ENCODE data around the gene EXD2.
"Not testable (repeated sequence)": the region's sequence is repeated elsewhere in the genome, so short reads cannot be mapped to it uniquely, and the experiment has no call there.

Gene EXD2, protein sequence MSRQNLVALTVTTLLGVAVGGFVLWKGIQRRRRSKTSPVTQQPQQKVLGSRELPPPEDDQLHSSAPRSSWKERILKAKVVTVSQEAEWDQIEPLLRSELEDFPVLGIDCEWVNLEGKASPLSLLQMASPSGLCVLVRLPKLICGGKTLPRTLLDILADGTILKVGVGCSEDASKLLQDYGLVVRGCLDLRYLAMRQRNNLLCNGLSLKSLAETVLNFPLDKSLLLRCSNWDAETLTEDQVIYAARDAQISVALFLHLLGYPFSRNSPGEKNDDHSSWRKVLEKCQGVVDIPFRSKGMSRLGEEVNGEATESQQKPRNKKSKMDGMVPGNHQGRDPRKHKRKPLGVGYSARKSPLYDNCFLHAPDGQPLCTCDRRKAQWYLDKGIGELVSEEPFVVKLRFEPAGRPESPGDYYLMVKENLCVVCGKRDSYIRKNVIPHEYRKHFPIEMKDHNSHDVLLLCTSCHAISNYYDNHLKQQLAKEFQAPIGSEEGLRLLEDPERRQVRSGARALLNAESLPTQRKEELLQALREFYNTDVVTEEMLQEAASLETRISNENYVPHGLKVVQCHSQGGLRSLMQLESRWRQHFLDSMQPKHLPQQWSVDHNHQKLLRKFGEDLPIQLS

DNA sequence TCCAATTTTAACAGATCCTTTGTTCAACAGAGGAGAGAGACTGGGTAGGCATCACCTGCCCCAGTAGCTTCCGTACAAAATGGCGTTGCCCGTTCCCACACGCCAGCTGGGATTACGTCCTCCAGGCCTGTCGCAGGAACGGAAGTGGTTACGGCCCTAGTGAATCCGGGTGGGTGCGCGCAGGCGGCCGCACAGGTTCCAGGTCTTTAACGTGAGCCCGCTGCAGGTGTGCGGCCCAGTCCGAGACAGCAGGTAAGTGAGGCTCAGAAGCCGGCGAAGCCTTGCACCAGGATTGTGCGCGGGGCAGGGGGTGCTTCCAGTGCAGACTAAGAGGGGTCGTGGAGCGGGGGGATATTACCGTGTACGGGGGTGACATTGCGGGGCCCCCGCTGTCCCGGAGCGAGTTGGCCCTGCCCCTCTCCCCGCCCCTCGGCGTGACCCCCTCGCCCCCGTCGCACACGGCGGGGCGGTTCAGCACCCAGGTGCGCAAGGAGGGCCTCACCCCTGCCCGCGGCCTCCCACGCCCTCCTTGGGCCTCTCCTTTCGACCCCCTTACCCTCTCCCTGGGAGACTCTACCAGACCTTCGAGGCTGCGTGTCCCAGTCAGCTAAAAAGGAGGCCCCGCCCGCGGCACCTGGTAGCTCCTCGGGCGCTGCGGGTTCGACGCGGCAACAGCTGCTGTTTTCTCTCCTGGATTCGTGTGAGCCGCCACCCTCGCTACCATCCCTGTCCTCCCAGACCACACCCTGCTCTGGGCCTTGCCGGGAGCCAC lies at the start of gene EXD2:
Gene EXD2 (plus strand): TSS at position 159 of the 772 bp plus-strand sequence. CDS start 17,973 bp downstream, outside the sequence.
- DNase-seq (ENCODE audit: extremely low read depth in 1 of 2, low read depth in 1 of 2), result peak; percentile 25 to 36

DNA sequence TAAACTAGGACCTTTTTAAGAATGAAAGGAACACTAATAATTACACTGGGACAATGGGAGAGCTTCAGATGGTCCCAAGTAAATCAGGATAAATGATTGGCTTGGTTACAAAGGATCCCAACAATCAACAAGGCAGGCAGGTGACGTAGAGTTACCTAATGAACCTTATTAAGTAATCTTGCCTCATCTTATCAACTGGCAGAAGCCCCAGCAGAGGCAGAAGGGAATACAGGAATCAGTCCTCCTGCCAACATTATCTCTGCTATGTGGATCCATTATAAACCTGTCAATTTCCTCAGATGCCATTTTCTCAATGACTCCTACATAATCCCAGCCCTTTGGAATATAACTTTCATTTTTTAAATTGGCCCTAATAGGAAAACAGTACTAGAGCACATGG lies 49.7 kb upstream of the EXD2 start:
- no peak for DNase-seq (ENCODE audit: extremely low read depth in 1 of 2, low read depth in 1 of 2)

- no peak for DNase-seq (ENCODE audit: extremely low read depth in 1 of 2, low read depth in 1 of 2)
Measured at GRCh38 chr14:69142101-69142500, 49.2 kb upstream of the EXD2 start.

DNA sequence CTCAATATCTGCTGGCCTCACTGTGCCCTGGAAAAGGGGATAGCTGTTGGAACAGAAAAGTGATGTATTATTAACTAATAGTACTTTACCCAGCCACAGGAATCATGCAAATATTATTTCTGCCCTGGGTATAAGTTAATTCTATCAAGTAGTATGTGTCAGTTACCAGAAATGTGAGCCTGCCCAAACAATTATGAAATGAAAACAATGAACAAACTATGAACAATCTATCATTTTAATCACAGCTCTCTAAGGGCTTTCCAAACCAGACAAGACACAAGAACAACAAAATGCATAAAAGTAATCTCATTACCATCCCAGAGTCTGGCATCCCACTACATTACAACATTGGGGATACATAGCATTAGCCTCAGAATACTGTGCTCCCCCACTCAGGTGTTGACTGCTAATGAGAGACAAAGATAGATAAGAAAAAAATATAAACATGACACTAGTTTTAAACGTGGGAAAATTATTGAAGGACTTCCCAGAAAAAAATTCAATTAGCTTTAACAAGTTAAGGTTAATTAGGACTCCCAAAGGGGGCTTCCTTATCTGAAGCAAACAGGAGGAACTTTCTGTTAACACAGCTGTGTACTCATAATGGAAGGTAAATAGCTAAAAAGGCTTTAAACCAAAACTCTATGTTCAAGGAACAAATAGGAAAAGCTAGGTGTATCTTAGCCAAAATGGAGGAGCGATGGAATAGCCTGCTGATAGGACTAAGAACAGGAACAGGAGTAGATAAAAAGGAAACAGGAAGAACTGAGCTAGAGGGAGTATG lies 41.6 kb upstream of the EXD2 start:
- no peak for DNase-seq (ENCODE audit: extremely low read depth in 1 of 2, low read depth in 1 of 2)

DNA sequence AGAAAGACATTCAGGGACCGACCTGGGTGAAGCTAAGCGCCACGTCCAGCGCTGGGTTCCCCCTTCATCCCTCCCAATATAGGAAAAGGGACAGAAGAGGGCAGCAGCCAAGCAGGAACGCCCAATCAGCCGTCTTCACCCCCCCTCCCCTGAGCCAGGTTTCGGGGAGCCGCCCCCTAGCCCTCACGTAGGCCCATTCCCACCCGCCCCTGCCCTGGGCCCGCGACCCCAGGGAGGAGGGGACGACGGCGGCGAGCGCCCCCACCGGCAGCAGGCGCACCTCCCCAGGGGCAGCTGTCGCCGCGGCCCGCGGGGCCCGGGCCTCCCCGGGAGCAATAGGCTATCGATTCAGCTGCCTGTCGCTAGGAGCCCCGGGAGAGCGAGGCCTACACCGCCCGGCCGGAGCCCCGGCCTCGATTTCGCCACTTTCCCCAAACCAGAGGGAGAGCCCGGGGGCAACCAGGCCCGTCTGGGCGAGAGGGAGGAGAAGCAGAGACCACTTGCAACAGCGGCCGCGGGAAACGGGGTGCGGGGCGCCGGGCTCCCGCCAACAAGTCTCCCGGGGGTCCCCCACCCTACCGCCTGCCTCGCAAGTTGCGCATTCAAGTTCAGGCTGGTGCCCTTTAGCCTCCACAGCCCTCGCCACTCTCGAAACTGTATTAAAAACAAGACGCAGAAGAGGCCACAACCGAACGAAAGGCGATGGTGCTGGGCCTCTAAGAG lies 39.7 kb upstream of the EXD2 start:
- peak; percentile 35 to 65 for DNase-seq (ENCODE audit: extremely low read depth in 1 of 2, low read depth in 1 of 2)

DNA sequence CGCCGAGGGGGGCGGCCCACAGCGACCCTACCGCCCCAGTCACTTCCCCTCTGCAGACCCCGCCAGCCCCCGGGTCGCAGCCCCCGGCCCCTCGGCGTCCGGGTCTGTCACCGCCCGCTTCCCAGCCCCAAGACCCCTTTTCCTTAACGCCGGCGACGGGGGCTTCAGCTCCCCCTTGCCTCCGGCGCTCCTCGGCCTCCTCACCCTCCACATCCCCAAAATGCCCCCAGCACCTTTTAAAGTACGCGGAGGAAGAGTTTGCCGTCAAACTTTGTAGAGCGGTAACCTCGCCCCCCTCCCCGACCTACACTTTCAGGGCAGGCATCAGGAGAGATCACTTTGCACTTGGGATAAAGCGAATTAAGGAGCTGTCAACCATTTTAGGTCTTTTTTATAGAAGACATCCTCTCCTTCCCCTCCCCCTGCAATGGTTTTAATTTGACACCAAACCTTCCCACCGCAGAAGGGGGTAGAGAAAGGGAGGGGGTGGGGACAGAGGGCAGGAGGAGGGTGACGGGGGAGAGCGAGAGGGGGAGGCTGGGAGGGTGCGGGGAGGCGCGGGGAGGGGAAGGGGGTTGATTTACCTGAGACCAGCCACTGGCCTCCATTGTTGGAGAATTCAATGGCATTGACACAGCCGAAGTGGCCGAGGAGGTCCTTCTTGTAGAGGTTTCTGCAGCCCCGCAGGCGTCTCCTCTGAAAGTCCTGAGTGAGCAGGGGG lies 39.0 kb upstream of the EXD2 start:
- no peak for DNase-seq (ENCODE audit: extremely low read depth in 1 of 2, low read depth in 1 of 2)

- peak; percentile 86 to 90 for DNase-seq (ENCODE audit: extremely low read depth in 1 of 2, low read depth in 1 of 2)
Measured at GRCh38 chr14:69152902-69153151, 38.5 kb upstream of the EXD2 start, which contains the start of gene DCAF5. TSS of gene DCAF5 (minus strand) at chr14:69153119. CDS start at chr14:69152978, 141 bp downstream.

- no peak for DNase-seq (ENCODE audit: extremely low read depth in 1 of 2, low read depth in 1 of 2)
Measured at GRCh38 chr14:69153152-69153872, 38.0 kb upstream of the EXD2 start.

DNA sequence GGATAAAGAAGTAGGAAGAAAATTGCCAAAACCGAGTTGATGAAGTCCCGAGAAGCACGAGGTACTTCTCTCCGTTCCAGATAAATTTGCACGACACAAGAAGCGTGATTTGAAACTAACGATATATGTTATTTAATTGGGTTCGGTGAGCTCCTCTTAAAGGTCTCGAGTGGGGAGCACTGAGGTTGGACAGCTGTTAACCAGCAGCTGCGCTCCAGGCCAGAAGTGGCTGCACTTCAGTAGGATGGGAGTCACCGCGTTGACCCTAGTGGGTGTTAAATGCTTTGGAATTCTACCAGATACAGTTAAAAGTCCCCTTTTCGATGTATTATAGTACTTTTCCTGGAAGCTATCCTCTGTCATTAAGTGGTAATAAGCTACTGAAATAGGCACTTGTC lies 37.4 kb upstream of the EXD2 start:
- no peak for DNase-seq (ENCODE audit: extremely low read depth in 1 of 2, low read depth in 1 of 2)

- no peak for DNase-seq (ENCODE audit: extremely low read depth in 1 of 2, low read depth in 1 of 2)
Measured at GRCh38 chr14:69154779-69155178, 36.5 kb upstream of the EXD2 start.

- DNase-seq (ENCODE audit: extremely low read depth in 1 of 2, low read depth in 1 of 2), result no peak
Measured at GRCh38 chr14:69156224-69156623, 35.1 kb upstream of the EXD2 start.

- no peak for DNase-seq (ENCODE audit: extremely low read depth in 1 of 2, low read depth in 1 of 2)
Measured at GRCh38 chr14:69161590-69161989, 29.7 kb upstream of the EXD2 start.

GRCh38 chr14:69165787-69166186 lies 25.5 kb upstream of the EXD2 start:
- DNase-seq (ENCODE audit: extremely low read depth in 1 of 2, low read depth in 1 of 2), result not testable (repeated sequence)

GRCh38 chr14:69170839-69171238 lies 20.5 kb upstream of the EXD2 start:
- DNase-seq (ENCODE audit: extremely low read depth in 1 of 2, low read depth in 1 of 2), result no peak

DNA sequence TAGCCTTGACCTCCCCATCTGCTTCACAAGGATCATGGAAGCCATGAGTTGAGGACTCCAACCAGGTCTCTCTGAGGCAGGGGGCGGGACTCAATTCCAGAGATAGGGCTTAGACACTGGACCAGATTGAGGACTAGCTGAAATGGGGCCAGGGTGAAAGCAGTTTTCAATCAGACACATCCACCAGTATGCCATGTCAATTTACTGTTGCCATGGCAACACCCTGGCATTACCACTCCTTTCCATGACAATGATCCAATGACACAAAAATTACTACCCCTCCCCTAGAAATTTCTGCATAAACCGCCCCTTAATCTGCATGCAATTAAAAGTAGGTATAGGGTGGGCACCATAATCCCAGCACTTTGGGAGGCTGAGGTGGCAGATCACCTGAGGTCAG lies 19.7 kb upstream of the EXD2 start:
- no peak for DNase-seq (ENCODE audit: extremely low read depth in 1 of 2, low read depth in 1 of 2)

GRCh38 chr14:69175130-69175529 lies 16.2 kb upstream of the EXD2 start:
- no peak for DNase-seq (ENCODE audit: extremely low read depth in 1 of 2, low read depth in 1 of 2)

GRCh38 chr14:69181491-69181890 lies 9.8 kb upstream of the EXD2 start:
- DNase-seq (ENCODE audit: extremely low read depth in 1 of 2, low read depth in 1 of 2), result no peak

DNA sequence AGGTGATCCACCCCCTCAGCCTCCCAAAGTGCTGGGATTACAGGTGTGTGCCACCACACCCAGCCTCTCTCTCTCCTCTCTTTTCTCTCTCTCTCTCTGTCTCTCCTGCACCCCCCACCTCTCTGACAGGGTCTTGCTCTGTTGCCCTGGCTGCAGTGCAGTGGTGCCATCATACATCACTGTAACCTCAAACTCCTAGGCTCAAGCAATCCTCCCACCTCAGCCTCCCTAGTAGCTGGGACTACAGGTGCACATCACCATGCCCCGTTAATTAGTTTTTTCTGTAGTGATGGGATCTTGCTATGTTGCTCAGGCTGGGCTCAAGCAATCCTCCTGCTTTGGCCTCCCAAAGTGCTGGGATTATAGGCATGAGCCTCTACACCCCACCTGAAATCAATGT lies 8.7 kb upstream of the EXD2 start:
- DNase-seq (ENCODE audit: extremely low read depth in 1 of 2, low read depth in 1 of 2), result not testable (repeated sequence)

DNA sequence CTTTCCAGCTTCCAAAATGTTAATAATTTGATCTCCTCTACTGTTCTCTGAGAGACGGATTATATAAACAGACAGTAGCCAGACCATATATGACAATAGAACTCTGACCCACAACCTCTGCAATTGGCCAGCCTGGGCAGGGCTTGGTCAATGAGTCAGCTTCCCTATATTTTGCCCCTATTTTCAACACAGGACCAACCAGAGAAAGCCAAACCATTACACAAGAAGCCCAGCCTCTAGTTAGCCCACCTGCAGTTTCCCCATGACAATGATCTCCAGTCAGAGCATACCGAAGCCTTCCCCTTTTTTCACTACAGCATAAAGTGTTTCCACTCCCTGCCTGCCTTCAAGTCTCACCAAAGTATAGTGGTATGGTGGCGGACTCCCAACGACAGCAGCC lies 7.6 kb upstream of the EXD2 start:
- DNase-seq (ENCODE audit: extremely low read depth in 1 of 2, low read depth in 1 of 2), result no peak
